Adrenal gland (tissue), 12 donors: ENCODE measurements around the gene MTHFD1L. TPM values are rescaled to one million over a fixed set of nuclear protein-coding genes. Genes with fewer than 3 reads are reported as not detected.
A peak's percentile ranks its signal among the peaks of the same experiment; 100 is the strongest.

Source experiments
- DNase-seq, 7 donors: peaks; one replicate each; pipeline ENCODE4 v3.0.0-alpha.2; 2019 to 2020
- H3K27ac ChIP-seq, 5 donors: fragments of 200-600 bp; sonication (generic) in 4 of 5; 1 replicate in 3 of 5; 2 replicates in 2 of 5; pipeline versions ENCODE4 v1.5.1 to v1.8.0; 2016 to 2020; ENCODE audit warnings: mild to moderate bottlenecking in 1 of 5
- H3K27me3 ChIP-seq: fragments of 200-600 bp; 2 replicates; pipeline ENCODE4 v1.8.0; 2021
- H3K36me3 ChIP-seq, 2 donors: fragments of 200-600 bp; replicated peaks in 1 of 2; 1 replicate in 1 of 2; 2 replicates in 1 of 2; pipeline versions ENCODE4 v1.5.1 to v1.8.0; 2018 to 2022
- H3K4me1 ChIP-seq, 2 donors: fragments of 200-600 bp; replicated peaks in 1 of 2; 1 replicate in 1 of 2; 2 replicates in 1 of 2; pipeline versions ENCODE4 v1.5.1 to v1.8.0; 2018 to 2021
- H3K4me3 ChIP-seq, 4 donors: fragments of 200-600 bp; sonication (generic) in 3 of 4; one replicate each; pipeline ENCODE4 v1.5.1; 2016 to 2018
- H3K9me3 ChIP-seq, 3 donors: fragments of 200-600 bp; sonication (generic) in 1 of 3; replicated peaks in 1 of 3; 1 replicate in 2 of 3; 2 replicates in 1 of 3; pipeline versions ENCODE4 v1.5.1 to v1.8.0; 2016 to 2021
- POLR2A ChIP-seq, 2 donors: fragments of 450-650 bp; IDR thresholded peaks; one replicate each; pipeline ENCODE4 v1.6.1; 2017; ENCODE audit warnings: antibody characterized with exemption in 2 of 2, mild to moderate bottlenecking in 2 of 2, moderate library complexity in 1 of 2
- WGBS, 4 donors: extraction: QIAGEN DNeasy Blood & Tissue Kit in 2 of 4; methylation state at CpG; one replicate each; pipeline versions ENCODE4 v1.1.5 to v1.1.7; 2013 to 2017; 5-methylcytosine and 5-hydroxymethylcytosine counted together
- intact Hi-C, 2 donors: fragments of 100-400 bp; cut with DNase I; formaldehyde crosslinking; loops; one replicate each; pipeline versions ENCODE4 v1.14.1 to v1.15.0; 2022 to 2023
- polyA plus RNA-seq, 3 donors: library from polyadenylated mRNA; stranded (reverse); fragments of 200-250 nt in 2 of 3; fragments of 350-450 nt in 1 of 3; fragmentation: Illumina TruSeq in 1 of 3; extraction: RNeasy Lipid Tissue Mini Kit (QIAGEN cat#74804) in 1 of 3; gene quantifications; one replicate each; pipeline ENCODE4 v1.2.3, GENCODE V29; 2013 to 2014
- total RNA-seq, 9 donors: library from RNA; depleted of rRNA in 4 of 9; stranded (reverse); fragments of >200 nt in 4 of 9; fragments of 120-200 nt in 1 of 9; fragmentation: NEBNext Ultra II Directional in 1 of 9; extraction: Animal tissue kit (Norgen Biotek cat#: 25700) in 1 of 9; gene quantifications; one replicate each; pipeline versions ENCODE4 v1.1.0 to v1.2.4, GENCODE V29; 2013 to 2023
- TF ChIP-seq, protein P1 (sequence below), 6 experiments: fragments of 450-650 bp in 4 of 6; fragments of 200-600 bp in 2 of 6; sonication (generic) in 1 of 6; IDR thresholded peaks; 1 replicate in 5 of 6; 2 replicates in 1 of 6; pipeline versions ENCODE4 v1.5.1 to v1.8.0; 2016 to 2021; ENCODE audit warnings: antibody characterized with exemption in 6 of 6, mild to moderate bottlenecking in 2 of 6, moderate library complexity in 1 of 6
- donor health status: healthy with polysubstance abuse.
- donor health status: Bipolar disorder and iron deficiency.
- donor health status: DM: yes; HTN: yes; CAD: no.
- donor health status: DM: no; HTN: no; CAD: no.
- donor health status: DM: no; HTN: no; CAD: no.
- donor health status: DM: yes; HTN: yes; CAD: no.

MTHFD1L gene
- total and polyA plus RNA-seq, 12 donors = 8.5 to 28.8 (median 18.1) TPM

- no peak for TF ChIP-seq POLR2A (IDR thresholded peaks at IDR 0.05)
- TF ChIP-seq, protein P1, sequence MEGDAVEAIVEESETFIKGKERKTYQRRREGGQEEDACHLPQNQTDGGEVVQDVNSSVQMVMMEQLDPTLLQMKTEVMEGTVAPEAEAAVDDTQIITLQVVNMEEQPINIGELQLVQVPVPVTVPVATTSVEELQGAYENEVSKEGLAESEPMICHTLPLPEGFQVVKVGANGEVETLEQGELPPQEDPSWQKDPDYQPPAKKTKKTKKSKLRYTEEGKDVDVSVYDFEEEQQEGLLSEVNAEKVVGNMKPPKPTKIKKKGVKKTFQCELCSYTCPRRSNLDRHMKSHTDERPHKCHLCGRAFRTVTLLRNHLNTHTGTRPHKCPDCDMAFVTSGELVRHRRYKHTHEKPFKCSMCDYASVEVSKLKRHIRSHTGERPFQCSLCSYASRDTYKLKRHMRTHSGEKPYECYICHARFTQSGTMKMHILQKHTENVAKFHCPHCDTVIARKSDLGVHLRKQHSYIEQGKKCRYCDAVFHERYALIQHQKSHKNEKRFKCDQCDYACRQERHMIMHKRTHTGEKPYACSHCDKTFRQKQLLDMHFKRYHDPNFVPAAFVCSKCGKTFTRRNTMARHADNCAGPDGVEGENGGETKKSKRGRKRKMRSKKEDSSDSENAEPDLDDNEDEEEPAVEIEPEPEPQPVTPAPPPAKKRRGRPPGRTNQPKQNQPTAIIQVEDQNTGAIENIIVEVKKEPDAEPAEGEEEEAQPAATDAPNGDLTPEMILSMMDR (IDR thresholded peaks at IDR 0.05) = no peak
- intact Hi-C loops = no loop called here
Observed at GRCh38 chr6:150874179-150874578, 8.7 kb downstream of the MTHFD1L start.

DNA sequence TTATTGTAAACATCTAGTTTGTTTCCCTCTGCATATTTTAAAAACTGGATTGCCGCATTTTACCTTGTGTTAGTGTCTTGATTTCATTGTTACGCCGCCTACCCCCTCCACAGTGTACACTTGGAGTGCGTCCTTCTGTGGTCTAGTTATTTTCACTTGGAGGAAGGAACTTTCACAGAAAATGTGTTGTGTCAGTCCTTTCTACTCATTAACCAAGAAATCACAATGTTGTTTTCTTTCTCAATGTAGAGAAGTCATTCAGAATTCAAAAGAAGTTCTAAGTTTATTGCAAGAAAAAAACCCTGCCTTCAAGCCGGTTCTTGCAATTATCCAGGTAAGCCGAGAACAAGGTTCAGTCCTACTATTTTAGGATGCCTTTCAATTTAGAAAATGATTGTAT, 10.3 kb downstream of the MTHFD1L start:
- Histone ChIP-seq H3K4me3 (no peak overlapping the region), H3K9me3 (no peaks in the 10 kb centered on the region), H3K27me3 (no peaks in the 10 kb centered on the region), H3K36me3 (no peaks in the 10 kb centered on the region), H3K4me1 (peaks cover 0 to 10% of the 10 kb centered on the region in 2 donors), H3K27ac (no peak overlapping the region)
- DNase-seq = no peak
- TF ChIP-seq POLR2A (IDR thresholded peaks at IDR 0.05) = no peak
- TF ChIP-seq, protein P1 (IDR thresholded peaks at IDR 0.05) = no peak
- intact Hi-C loops = no loop called here
- 87 to 94% (median 93%) methylated on average over 6 of the region's 6 CpGs for WGBS, 4 donors

More at GRCh38 chr6:150874179-150874578, 8.7 kb downstream of the MTHFD1L start:
- no peaks in the 10 kb centered on the region for H3K9me3 ChIP-seq
- no peak overlapping the region for H3K4me3 ChIP-seq
- 93 to 98% (median 97%) methylated on average over 5 to 6 of the region's 6 CpGs for WGBS, 4 donors
- H3K27ac ChIP-seq = no peak overlapping the region
- peaks cover 0 to 14% of the 10 kb centered on the region in 2 donors for H3K4me1 ChIP-seq
- no peaks in the 10 kb centered on the region for H3K36me3 ChIP-seq
- peak in 1 of 7 donors; percentile 37 for DNase-seq
- H3K27me3 ChIP-seq = no peaks in the 10 kb centered on the region

- H3K9me3 ChIP-seq = no peaks in the 10 kb centered on the region
- no peak overlapping the region for H3K4me3 ChIP-seq
- TF ChIP-seq, protein P1 (IDR thresholded peaks at IDR 0.05) = peak in 2 of 6 experiments; percentile 30 to 45
- TF ChIP-seq POLR2A (IDR thresholded peaks at IDR 0.05) = no peak
- H3K4me1 ChIP-seq = peaks cover 0 to 15% of the 10 kb centered on the region in 2 donors
- peak in 6 of 7 donors; percentile 55 to 85 (median 68) for DNase-seq
- no peak overlapping the region for H3K27ac ChIP-seq
- H3K27me3 ChIP-seq = no peaks in the 10 kb centered on the region
- H3K36me3 ChIP-seq = no peaks in the 10 kb centered on the region
- 55 to 83% (median 68%) methylated on average over 5 of the region's 5 CpGs for WGBS, 4 donors
- intact Hi-C loops = no loop called here
Observed at GRCh38 chr6:150876598-150876997, 11.1 kb downstream of the MTHFD1L start.

DNA sequence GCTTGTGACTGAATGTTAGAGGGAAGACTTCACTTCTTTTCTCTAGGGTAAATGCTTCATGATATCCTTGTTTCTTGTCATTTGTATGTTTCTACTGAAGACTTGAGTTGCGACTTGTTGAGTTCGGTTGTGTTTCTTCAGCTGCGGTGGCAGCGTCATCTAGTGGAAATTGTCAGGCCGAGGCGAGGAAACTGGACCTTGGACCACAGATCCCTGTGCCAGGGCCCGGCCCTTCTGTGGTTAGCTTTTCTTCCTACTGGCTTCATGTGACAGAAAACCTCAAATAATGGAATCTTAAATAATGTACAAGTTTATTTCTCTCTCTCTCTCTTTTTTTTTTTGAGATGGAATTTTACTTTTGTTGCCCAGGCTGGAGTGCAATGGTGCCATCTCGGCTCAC, 12.4 kb downstream of the MTHFD1L start:
- Histone ChIP-seq H3K4me1 (peaks cover 6 to 28% of the 10 kb centered on the region in 2 donors), H3K9me3 (no peaks in the 10 kb centered on the region), H3K27me3 (no peaks in the 10 kb centered on the region), H3K27ac (no peak overlapping the region), H3K4me3 (no peak overlapping the region), H3K36me3 (no peaks in the 10 kb centered on the region)
- no peak for DNase-seq
- intact Hi-C loops = no loop called here
- TF ChIP-seq, protein P1 (IDR thresholded peaks at IDR 0.05) = no peak
- TF ChIP-seq POLR2A (IDR thresholded peaks at IDR 0.05) = no peak
- 93 to 97% (median 96%) methylated on average over 8 of the region's 8 CpGs for WGBS, 4 donors
